ENCODE results near the gene PIAS4.
A peak's percentile ranks its signal among the peaks of the same experiment; 100 is the strongest.
"Not testable (repeated sequence)": the region's sequence is repeated elsewhere in the genome, so short reads cannot be mapped to it uniquely, and the experiment has no call there.

PIAS4 gene

GRCh38 chr19:3998667-3999412 lies 8.7 kb upstream of the PIAS4 start:
- DNase-seq, result not testable (repeated sequence)

- DNase-seq, result not testable (repeated sequence)
Observed at GRCh38 chr19:4000798-4001197, 6.7 kb upstream of the PIAS4 start.

- not testable (repeated sequence) for DNase-seq
Observed at GRCh38 chr19:4005436-4005835, 2.1 kb upstream of the PIAS4 start.

GRCh38 chr19:4007836-4008539 lies 452 bp downstream of the PIAS4 start:
- DNase-seq, result peak in 1 of 2 donors; percentile 23

- no peak for DNase-seq
Observed at GRCh38 chr19:4009990-4010807, 2.7 kb downstream of the PIAS4 start.

- no peak for DNase-seq
Observed at GRCh38 chr19:4010808-4011110, 3.2 kb downstream of the PIAS4 start.

GRCh38 chr19:4011430-4011829 lies 3.9 kb downstream of the PIAS4 start:
- not testable (repeated sequence) for DNase-seq

GRCh38 chr19:4012092-4012974 lies 4.8 kb downstream of the PIAS4 start:
- DNase-seq, result no peak

- DNase-seq, result no peak
Observed at GRCh38 chr19:4012975-4013634, 5.6 kb downstream of the PIAS4 start.

- DNase-seq, result no peak
Observed at GRCh38 chr19:4013886-4014540, 6.5 kb downstream of the PIAS4 start.

- DNase-seq, result no peak
Observed at GRCh38 chr19:4014541-4015491, 7.3 kb downstream of the PIAS4 start.

GRCh38 chr19:4015705-4016402 lies 8.3 kb downstream of the PIAS4 start:
- DNase-seq, result no peak

- no peak for DNase-seq
Observed at GRCh38 chr19:4016486-4016885, 8.9 kb downstream of the PIAS4 start.

GRCh38 chr19:4016903-4017638 lies 9.5 kb downstream of the PIAS4 start:
- no peak for DNase-seq

- no peak for DNase-seq
Observed at GRCh38 chr19:4018140-4018613, 10.6 kb downstream of the PIAS4 start.

GRCh38 chr19:4018775-4019504 lies 11.4 kb downstream of the PIAS4 start:
- no peak for DNase-seq

GRCh38 chr19:4019578-4019977 lies 12.0 kb downstream of the PIAS4 start:
- no peak for DNase-seq

Data from inflammatory macrophage (primary cell).